ENCODE data around the gene PGAP6.

- TF ChIP-seq, protein P1, sequence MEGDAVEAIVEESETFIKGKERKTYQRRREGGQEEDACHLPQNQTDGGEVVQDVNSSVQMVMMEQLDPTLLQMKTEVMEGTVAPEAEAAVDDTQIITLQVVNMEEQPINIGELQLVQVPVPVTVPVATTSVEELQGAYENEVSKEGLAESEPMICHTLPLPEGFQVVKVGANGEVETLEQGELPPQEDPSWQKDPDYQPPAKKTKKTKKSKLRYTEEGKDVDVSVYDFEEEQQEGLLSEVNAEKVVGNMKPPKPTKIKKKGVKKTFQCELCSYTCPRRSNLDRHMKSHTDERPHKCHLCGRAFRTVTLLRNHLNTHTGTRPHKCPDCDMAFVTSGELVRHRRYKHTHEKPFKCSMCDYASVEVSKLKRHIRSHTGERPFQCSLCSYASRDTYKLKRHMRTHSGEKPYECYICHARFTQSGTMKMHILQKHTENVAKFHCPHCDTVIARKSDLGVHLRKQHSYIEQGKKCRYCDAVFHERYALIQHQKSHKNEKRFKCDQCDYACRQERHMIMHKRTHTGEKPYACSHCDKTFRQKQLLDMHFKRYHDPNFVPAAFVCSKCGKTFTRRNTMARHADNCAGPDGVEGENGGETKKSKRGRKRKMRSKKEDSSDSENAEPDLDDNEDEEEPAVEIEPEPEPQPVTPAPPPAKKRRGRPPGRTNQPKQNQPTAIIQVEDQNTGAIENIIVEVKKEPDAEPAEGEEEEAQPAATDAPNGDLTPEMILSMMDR (IDR thresholded peaks at IDR 0.05): no peak
- TF ChIP-seq POLR2A (IDR thresholded peaks at IDR 0.05): no peak
These were observed 20.4 kb downstream of the PGAP6 start for GRCh38 chr16:361341-361871.
